Vagina (tissue), 2 donors: ENCODE data around the gene MAST4.

Experiments used
- CTCF ChIP-seq, 3 experiments: fragments of 450-650 bp in 2 of 3; fragments of 200-600 bp in 1 of 3; sonication (generic) in 1 of 3; IDR thresholded peaks; one replicate each; pipeline ENCODE4 v1.5.1; 2017 to 2019; ENCODE audit warnings: antibody characterized with exemption in 3 of 3, mild to moderate bottlenecking in 2 of 3, moderate library complexity in 2 of 3
- POLR2A ChIP-seq, 2 donors: fragments of 450-650 bp; IDR thresholded peaks; one replicate each; pipeline ENCODE4 v1.6.1; 2017; ENCODE audit warnings: antibody characterized with exemption in 2 of 2, mild to moderate bottlenecking in 2 of 2, moderate library complexity in 2 of 2

DNA sequence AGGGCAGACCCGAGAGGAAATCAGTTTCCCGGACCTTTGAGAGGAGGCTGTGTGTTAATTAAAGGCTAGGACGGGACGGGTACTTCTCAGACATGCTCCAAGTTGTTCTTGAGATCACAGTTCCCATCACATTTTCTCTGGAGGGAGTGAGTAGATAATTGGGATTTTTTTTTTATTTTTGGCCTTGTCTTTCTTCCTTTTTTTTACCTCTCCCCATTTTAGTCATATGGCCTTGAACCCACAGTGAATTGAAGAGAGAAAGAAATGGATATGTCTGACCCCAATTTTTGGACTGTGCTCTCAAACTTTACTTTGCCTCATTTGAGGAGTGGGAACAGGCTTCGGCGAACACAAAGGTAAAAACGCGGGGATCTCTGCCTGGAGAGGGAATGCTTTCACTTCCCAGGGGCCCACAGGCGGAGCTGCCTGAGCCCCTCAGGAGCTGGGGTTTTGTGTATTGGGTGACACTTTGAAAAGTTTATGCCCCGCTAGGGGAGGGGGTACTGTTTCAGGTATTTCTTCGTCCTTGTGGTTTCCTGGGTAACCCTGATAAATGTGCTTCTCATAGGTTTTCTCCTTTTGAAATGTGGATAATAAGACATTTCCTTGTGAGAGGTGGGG, 408.6 kb downstream of the MAST4 start:
- TF ChIP-seq CTCF (IDR thresholded peaks at IDR 0.05) (no peak), POLR2A (IDR thresholded peaks at IDR 0.05) (no peak)
